ENCODE measurements around the gene MYCL.

Gene MYCL

DNA sequence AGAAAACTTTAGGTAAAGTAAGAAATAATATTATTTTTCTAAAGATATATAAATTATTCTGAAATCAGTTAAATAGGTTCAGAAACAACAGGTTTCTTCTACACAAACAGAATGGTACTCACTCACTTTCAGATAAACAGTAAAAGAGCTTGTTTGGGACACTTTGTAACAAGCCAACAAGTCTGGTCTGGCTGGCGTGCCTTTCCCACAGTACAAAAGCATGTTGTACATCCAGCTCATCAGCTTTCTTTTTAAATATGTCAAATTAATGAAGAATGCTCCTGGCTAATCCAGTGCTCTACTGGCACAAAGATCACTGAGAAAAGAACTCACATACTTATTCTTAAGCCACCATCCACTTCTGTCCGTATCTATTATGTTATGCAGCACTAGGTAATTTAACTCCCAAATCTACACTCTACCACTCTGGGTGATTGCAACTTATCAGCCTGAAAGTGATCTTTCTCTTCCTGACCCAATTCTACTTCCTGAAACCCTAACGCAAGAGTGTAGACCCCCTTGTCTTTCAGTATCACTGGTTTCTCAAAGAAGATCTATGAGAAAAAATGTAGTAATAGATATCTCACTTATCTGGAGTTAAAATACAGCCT, 51.0 kb downstream of the MYCL start:
- DNase-seq, result no peak

DNA sequence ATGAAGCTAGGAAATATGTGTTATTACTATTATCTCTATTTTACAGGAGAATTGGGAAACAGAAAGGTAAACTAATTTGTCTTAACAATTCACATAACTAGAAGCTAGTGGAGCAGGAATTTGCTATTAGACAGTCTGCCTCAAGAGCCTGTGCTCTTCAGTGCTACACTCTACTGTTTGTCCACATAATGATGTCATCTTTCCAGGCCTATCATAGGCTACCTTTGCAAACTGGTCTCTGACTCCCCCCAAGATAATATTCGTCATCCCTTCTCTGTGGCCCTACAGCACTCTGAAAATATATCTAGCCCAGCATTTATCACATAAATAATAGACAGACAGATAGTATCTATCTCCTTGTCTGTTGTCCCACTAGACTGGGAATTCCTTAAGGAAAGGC, 52.5 kb downstream of the MYCL start:
- DNase-seq, result no peak

DNA sequence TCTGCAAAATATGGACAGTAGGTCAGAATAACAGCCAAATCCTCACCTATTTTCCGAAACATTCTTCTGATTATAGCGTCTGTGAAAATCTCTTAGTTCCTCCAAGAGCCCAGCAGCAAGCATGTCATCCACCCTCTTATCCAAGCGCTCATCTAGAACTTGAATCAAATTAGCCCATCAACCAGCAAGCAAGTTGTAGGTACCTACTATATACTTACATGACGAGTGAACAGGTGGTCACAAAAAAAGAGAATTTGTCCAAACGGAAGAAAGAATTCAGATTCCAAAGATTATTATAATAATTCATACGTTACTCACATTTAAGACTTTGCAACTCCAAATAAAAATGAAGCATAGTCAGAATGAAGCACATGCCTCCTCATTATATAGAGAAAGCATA, 53.8 kb downstream of the MYCL start:
- DNase-seq, result no peak

DNA sequence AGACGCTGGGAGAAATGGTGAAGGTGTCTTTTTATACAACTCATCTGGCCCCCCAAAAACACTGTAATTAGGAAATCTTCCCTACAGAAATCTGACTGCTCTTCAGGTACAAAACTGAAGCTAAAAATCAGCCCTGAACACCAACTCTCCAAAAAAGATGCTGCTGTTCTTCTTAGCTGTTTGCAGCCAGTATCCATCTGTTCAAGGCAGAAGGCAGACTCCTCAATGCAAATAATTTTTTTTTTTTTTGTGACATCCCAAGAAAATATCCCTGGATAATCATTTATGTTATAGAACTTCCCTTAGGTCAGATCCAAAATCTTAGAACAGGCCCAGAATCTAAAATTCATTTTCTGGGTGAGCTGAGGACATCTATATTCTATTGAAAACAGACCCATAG, 54.9 kb downstream of the MYCL start:
- peak; percentile 96 for DNase-seq

DNA sequence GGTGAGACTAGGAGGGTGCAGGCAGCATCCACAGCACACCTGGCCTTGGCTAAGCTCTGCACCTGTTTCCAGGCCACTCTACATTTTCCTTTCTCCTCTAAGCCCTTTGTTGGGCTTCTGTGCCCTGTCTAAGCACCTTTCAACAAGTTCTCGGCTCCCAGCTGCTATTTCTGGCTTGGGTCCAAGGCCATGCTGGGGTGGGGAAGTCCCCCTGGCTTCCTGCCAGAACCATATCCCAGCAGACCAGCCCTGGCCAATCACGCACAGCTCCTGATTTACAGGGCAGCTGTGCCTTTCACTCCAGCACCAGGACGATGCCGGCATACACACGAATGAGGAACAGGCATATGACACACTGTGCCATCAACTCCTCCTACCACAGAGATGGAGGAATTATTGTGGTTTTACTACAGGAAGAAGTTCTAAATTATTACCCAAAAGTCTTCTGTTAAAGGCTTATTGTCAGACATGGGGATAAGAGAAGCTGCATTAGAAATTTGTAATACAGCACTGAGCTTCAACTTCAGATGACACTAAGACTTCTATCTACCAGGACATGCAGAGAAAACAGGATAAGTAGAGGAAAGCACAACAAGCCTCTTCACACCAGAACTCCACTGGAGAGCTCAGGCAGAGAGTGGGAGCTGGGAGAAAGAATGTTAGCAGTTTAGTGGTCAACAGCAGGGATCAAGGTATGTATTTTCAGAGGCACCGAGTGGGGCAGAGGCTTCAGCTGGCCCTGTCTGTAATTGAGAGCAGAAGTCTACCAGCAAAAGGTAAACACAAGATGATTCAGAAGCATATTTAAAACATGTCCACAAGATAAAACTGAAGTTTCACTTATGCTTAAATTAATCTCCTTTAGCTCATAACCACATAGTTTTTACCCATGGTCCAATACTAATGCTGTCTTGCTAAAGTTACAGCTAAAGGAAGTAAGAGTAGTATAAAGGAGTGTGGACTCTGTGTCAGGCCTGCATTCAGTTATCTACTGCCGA, 55.8 kb downstream of the MYCL start:
- peak; percentile 100 for DNase-seq

Measured in NCI-H1694 (cell line).